HK-2 (cell line): ENCODE measurements around the gene MAP4.
"Not testable (repeated sequence)": the region's sequence is repeated elsewhere in the genome, so short reads cannot be mapped to it uniquely, and the experiment has no call there.

Experiments
- DNase-seq: peaks from one replicate; pipeline ENCODE4 v3.0.0-alpha.2; 2018; ENCODE audit not compliant: unreplicated experiment

Gene MAP4

GRCh38 chr3:47895241-47895640, 121.0 kb downstream of the MAP4 start:
- DNase-seq: no peak

GRCh38 chr3:47892286-47893040, 123.8 kb downstream of the MAP4 start:
- no peak for DNase-seq

- DNase-seq: no peak
Observed at GRCh38 chr3:47891613-47892005, 124.6 kb downstream of the MAP4 start.

- no peak for DNase-seq
Observed at GRCh38 chr3:47890828-47891612, 125.2 kb downstream of the MAP4 start.

GRCh38 chr3:47890126-47890827, 125.9 kb downstream of the MAP4 start:
- no peak for DNase-seq

GRCh38 chr3:47888986-47889757, 127.0 kb downstream of the MAP4 start:
- no peak for DNase-seq

GRCh38 chr3:47887991-47888390, 128.2 kb downstream of the MAP4 start:
- DNase-seq: not testable (repeated sequence)

- DNase-seq: no peak
Observed at GRCh38 chr3:47885168-47885567, 131.0 kb downstream of the MAP4 start.

GRCh38 chr3:47884603-47885002, 131.6 kb downstream of the MAP4 start:
- DNase-seq: no peak

- DNase-seq: no peak
Observed at GRCh38 chr3:47882338-47882737, 133.9 kb downstream of the MAP4 start.

GRCh38 chr3:47877719-47878118, 138.5 kb downstream of the MAP4 start:
- DNase-seq: no peak

GRCh38 chr3:47877290-47877689, 138.9 kb downstream of the MAP4 start:
- no peak for DNase-seq

GRCh38 chr3:47874913-47875312, 141.3 kb downstream of the MAP4 start:
- DNase-seq: no peak

GRCh38 chr3:47874438-47874837, 141.8 kb downstream of the MAP4 start:
- no peak for DNase-seq

- no peak for DNase-seq
Observed at GRCh38 chr3:47872916-47873315, 143.3 kb downstream of the MAP4 start.

GRCh38 chr3:47871389-47871788, 144.8 kb downstream of the MAP4 start:
- no peak for DNase-seq

- DNase-seq: no peak
Observed at GRCh38 chr3:47870702-47871260, 145.4 kb downstream of the MAP4 start.

- DNase-seq: no peak
Observed at GRCh38 chr3:47870156-47870555, 146.1 kb downstream of the MAP4 start.

GRCh38 chr3:47868306-47868705, 147.9 kb downstream of the MAP4 start:
- DNase-seq: no peak

- no peak for DNase-seq
Observed at GRCh38 chr3:47867451-47868044, 148.7 kb downstream of the MAP4 start.

- no peak for DNase-seq
Observed at GRCh38 chr3:47865192-47865591, 151.0 kb downstream of the MAP4 start.
